NB4 (cell line): ENCODE measurements around the gene FITM1.

Source experiments
- POLR2A ChIP-seq: IDR thresholded peaks from 2 replicates; pipeline ENCODE4 v1.6.1; 2011; ENCODE audit warnings: mild to moderate bottlenecking; ENCODE audit not compliant: insufficient read length; ENCODE audit errors: extremely low read depth
- TF ChIP-seq, protein P1 (sequence below): IDR thresholded peaks from one replicate; pipeline ENCODE4 v1.5.1; 2012; ENCODE audit warnings: low read depth, low read length
- TF ChIP-seq, protein P2 (sequence below): IDR thresholded peaks from 2 replicates; pipeline ENCODE4 v1.6.1; 2011; ENCODE audit warnings: low read depth, low read length

DNA sequence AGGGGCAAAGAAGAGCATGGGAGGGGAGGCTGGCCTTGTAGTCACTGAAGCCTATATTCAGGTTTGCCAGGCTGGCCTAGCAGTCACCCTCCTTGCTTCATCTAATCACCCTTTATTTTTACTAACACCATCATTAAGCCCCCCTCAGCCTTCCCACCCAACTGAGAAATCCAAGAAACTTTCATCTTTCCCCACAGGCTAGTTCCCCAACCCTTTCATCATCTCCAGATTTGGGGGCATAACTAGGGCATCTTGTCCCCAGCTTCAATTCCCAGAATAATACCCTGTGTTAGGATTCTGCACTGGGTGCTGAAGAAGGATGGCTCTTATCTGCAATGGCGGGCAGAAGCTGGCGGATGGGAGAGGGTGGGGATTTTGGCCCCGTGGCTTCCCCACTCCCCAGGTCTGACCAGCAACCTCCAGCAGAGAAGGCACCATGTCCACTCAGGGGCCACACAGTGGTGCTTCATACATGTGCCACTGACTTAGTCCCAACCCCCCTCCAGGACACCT is 29.4 kb upstream of the FITM1 start:
- TF ChIP-seq, protein P1, sequence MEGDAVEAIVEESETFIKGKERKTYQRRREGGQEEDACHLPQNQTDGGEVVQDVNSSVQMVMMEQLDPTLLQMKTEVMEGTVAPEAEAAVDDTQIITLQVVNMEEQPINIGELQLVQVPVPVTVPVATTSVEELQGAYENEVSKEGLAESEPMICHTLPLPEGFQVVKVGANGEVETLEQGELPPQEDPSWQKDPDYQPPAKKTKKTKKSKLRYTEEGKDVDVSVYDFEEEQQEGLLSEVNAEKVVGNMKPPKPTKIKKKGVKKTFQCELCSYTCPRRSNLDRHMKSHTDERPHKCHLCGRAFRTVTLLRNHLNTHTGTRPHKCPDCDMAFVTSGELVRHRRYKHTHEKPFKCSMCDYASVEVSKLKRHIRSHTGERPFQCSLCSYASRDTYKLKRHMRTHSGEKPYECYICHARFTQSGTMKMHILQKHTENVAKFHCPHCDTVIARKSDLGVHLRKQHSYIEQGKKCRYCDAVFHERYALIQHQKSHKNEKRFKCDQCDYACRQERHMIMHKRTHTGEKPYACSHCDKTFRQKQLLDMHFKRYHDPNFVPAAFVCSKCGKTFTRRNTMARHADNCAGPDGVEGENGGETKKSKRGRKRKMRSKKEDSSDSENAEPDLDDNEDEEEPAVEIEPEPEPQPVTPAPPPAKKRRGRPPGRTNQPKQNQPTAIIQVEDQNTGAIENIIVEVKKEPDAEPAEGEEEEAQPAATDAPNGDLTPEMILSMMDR = no peak
- TF ChIP-seq POLR2A = no peak
- TF ChIP-seq, protein P2, sequence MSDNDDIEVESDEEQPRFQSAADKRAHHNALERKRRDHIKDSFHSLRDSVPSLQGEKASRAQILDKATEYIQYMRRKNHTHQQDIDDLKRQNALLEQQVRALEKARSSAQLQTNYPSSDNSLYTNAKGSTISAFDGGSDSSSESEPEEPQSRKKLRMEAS = no peak
